RPMI7951 (cell line): ENCODE measurements around the gene C1orf167. TPM values are rescaled to one million over a fixed set of nuclear protein-coding genes. Genes with fewer than 3 reads are reported as not detected.

Experiments
- DNase-seq: peaks from one replicate; pipeline ENCODE4 v3.0.0-alpha.2; 2012; ENCODE audit warnings: low read depth
- total RNA-seq: library from RNA; depleted of rRNA; stranded (reverse); fragments of >200 nt; shearing (Covaris generic); gene quantifications from 2 replicates; pipeline ENCODE4 v1.2.3, GENCODE V29; 2014

Gene C1orf167
- total RNA-seq, 1 experiment from 2014 or later = not detected

GRCh38 chr1:11784993-11785769 is 23.2 kb downstream of the C1orf167 start:
- DNase-seq = peak; percentile 49

- DNase-seq = no peak
These were observed 24.2 kb downstream of the C1orf167 start for GRCh38 chr1:11786168-11786567.

- DNase-seq = peak; percentile 31
These were observed 25.3 kb downstream of the C1orf167 start for GRCh38 chr1:11787251-11787803.

GRCh38 chr1:11787804-11788436 is 25.9 kb downstream of the C1orf167 start:
- DNase-seq = no peak

- DNase-seq = no peak
These were observed 26.6 kb downstream of the C1orf167 start for GRCh38 chr1:11788549-11789053.

GRCh38 chr1:11789126-11790067 is 27.4 kb downstream of the C1orf167 start:
- no peak for DNase-seq

- DNase-seq = no peak
These were observed 28.3 kb downstream of the C1orf167 start for GRCh38 chr1:11790101-11790879.

GRCh38 chr1:11790880-11791715 is 29.1 kb downstream of the C1orf167 start:
- DNase-seq = peak; percentile 90

GRCh38 chr1:11792106-11792505 is 30.1 kb downstream of the C1orf167 start:
- no peak for DNase-seq

GRCh38 chr1:11793819-11794218 is 31.8 kb downstream of the C1orf167 start:
- no peak for DNase-seq

GRCh38 chr1:11794446-11795237 is 32.6 kb downstream of the C1orf167 start:
- DNase-seq = no peak

- DNase-seq = no peak
These were observed 33.4 kb downstream of the C1orf167 start for GRCh38 chr1:11795238-11795890.

GRCh38 chr1:11796036-11796828 is 34.2 kb downstream of the C1orf167 start:
- DNase-seq = no peak

- DNase-seq = no peak
These were observed 35.7 kb downstream of the C1orf167 start for GRCh38 chr1:11797525-11798216.

- DNase-seq = no peak
These were observed 37.1 kb downstream of the C1orf167 start for GRCh38 chr1:11799099-11799498.

- no peak for DNase-seq
These were observed 37.9 kb downstream of the C1orf167 start for GRCh38 chr1:11799896-11800295.

- no peak for DNase-seq
These were observed 38.4 kb downstream of the C1orf167 start for GRCh38 chr1:11800391-11800755.
